GM19452 (cell line): Measurements from ENCODE around the gene MUC2.

Experiments
- ATAC-seq: cut with Tn5 transposase; IDR thresholded peaks from one replicate; pipeline ENCODE4 v1.9.1; 2021; ENCODE audit not compliant: unreplicated experiment

MUC2 gene

GRCh38 chr11:1085440-1086170 is 10.9 kb downstream of the MUC2 start:
- ATAC-seq = no peak

- ATAC-seq = no peak
These were observed 11.8 kb downstream of the MUC2 start for GRCh38 chr11:1086171-1087102.

- no peak for ATAC-seq
These were observed 12.7 kb downstream of the MUC2 start for GRCh38 chr11:1087279-1087960.

GRCh38 chr11:1087961-1088926 is 13.6 kb downstream of the MUC2 start:
- ATAC-seq = no peak

- ATAC-seq = no peak
These were observed 14.5 kb downstream of the MUC2 start for GRCh38 chr11:1088927-1089737.

- no peak for ATAC-seq
These were observed 15.3 kb downstream of the MUC2 start for GRCh38 chr11:1089738-1090599.

GRCh38 chr11:1090600-1091331 is 16.1 kb downstream of the MUC2 start:
- no peak for ATAC-seq

- ATAC-seq = no peak
These were observed 16.8 kb downstream of the MUC2 start for GRCh38 chr11:1091332-1092083.

GRCh38 chr11:1092145-1092670 is 17.5 kb downstream of the MUC2 start:
- no peak for ATAC-seq

GRCh38 chr11:1092919-1093318 is 18.2 kb downstream of the MUC2 start:
- ATAC-seq = no peak

- no peak for ATAC-seq
These were observed 25.1 kb downstream of the MUC2 start for GRCh38 chr11:1099519-1100355.

GRCh38 chr11:1100417-1101245 is 26.0 kb downstream of the MUC2 start:
- ATAC-seq = no peak

- ATAC-seq = no peak
These were observed 26.8 kb downstream of the MUC2 start for GRCh38 chr11:1101318-1102089.

- ATAC-seq = no peak
These were observed 27.7 kb downstream of the MUC2 start for GRCh38 chr11:1102221-1102971.
